RKO (cell line): ENCODE results near the gene PLN.

Experiments used
- DNase-seq: peaks from one replicate; pipeline ENCODE4 v3.0.0-alpha.2; 2016; ENCODE audit warnings: low spot score

PLN gene

GRCh38 chr6:118537574-118537973 is 10.5 kb upstream of the PLN start:
- no peak for DNase-seq

GRCh38 chr6:118542184-118542952 is 5.7 kb upstream of the PLN start:
- peak; percentile 32 for DNase-seq

GRCh38 chr6:118544105-118544504 is 4.0 kb upstream of the PLN start:
- DNase-seq: no peak

- DNase-seq: no peak
These were observed 1.8 kb upstream of the PLN start for GRCh38 chr6:118546164-118546879.

- no peak for DNase-seq
These were observed 1.2 kb upstream of the PLN start for GRCh38 chr6:118546880-118547218.

GRCh38 chr6:118548613-118549012 is 517 bp downstream of the PLN start:
- DNase-seq: no peak

- peak; percentile 86 for DNase-seq
These were observed 3.3 kb downstream of the PLN start for GRCh38 chr6:118551063-118552053.

- no peak for DNase-seq
These were observed 5.0 kb downstream of the PLN start for GRCh38 chr6:118553132-118553531.

- no peak for DNase-seq
These were observed 6.6 kb downstream of the PLN start for GRCh38 chr6:118554698-118555097.

- no peak for DNase-seq
These were observed 10.5 kb downstream of the PLN start for GRCh38 chr6:118558464-118559217.

GRCh38 chr6:118559659-118560058 is 11.6 kb downstream of the PLN start:
- no peak for DNase-seq

GRCh38 chr6:118562248-118562647 is 14.2 kb downstream of the PLN start:
- no peak for DNase-seq

GRCh38 chr6:118562959-118563358 is 14.9 kb downstream of the PLN start:
- DNase-seq: no peak

GRCh38 chr6:118565311-118565960 is 17.3 kb downstream of the PLN start:
- peak; percentile 48 for DNase-seq

GRCh38 chr6:118567974-118568373 is 19.9 kb downstream of the PLN start:
- DNase-seq: no peak

GRCh38 chr6:118569498-118569897 is 21.4 kb downstream of the PLN start:
- no peak for DNase-seq

GRCh38 chr6:118571121-118571520 is 23.0 kb downstream of the PLN start:
- DNase-seq: no peak

- DNase-seq: peak; percentile 14
These were observed 26.2 kb downstream of the PLN start for GRCh38 chr6:118574051-118574865.

- DNase-seq: no peak
These were observed 29.9 kb downstream of the PLN start for GRCh38 chr6:118577972-118578371.

- DNase-seq: peak; percentile 25
These were observed 30.5 kb downstream of the PLN start for GRCh38 chr6:118578617-118579016.
